ENCODE data around the gene AFF4. TPM values are rescaled to one million over a fixed set of nuclear protein-coding genes. Genes with fewer than 3 reads are reported as not detected.

AFF4 gene
- total RNA-seq, 1 experiment from 2014 or later, result 58.1 TPM

- ATAC-seq (no peak), DNase-seq (ENCODE audit: low spot score) (no peak)
- Mint-ChIP-seq H3K9me3 (no peaks in the 10 kb centered on the region), H3K36me3 (peaks cover 24% of the 10 kb centered on the region), H3K4me3 (peak overlapping the region; percentile 100), H3K4me1 (peaks cover 22% of the 10 kb centered on the region), H3K27me3 (ENCODE audit: low read depth) (peaks cover 3% of the 10 kb centered on the region; the same call in 1 of the 2 replicates), H3K27ac (peak overlapping the region; percentile 100)
- ChIA-PET CTCF (interaction anchor here (1.3 to 2.9 kb wide), 6 partner anchors 12 to 120 kb away, joined by 3 to 24 read pairs (median 8); partner anchors contain the start of gene CCNI2), POLR2A (interaction anchor here (1.4 to 2.7 kb wide), 4 partner anchors 36 to 120 kb away, joined by 4 to 13 read pairs (median 6); partner anchors contain the start of genes AFF4 and CCNI2)
- TF ChIP-seq NR3C1 (CRISPR knock-in tag; conservative IDR thresholded peaks at IDR 0.05; ENCODE audit: low read depth), result no peak
- TF ChIP-seq RELA (CRISPR knock-in tag; IDR thresholded peaks at IDR 0.05; ENCODE audit: borderline replicate concordance), result no peak
- no peak for TF ChIP-seq HMGA2 (CRISPR knock-in tag; IDR thresholded peaks at IDR 0.05)
- no peak for TF ChIP-seq NFE2L1 (CRISPR knock-in tag; IDR thresholded peaks at IDR 0.05)
- no peak for TF ChIP-seq ZBTB21 (CRISPR knock-in tag; IDR thresholded peaks at IDR 0.05; ENCODE audit: borderline replicate concordance)
- TF ChIP-seq ARID4B (CRISPR knock-in tag; IDR thresholded peaks at IDR 0.05; ENCODE audit: borderline replicate concordance), result no peak; the same call in 1 of the 2 replicates
- TF ChIP-seq NR1H2 (CRISPR knock-in tag; IDR thresholded peaks at IDR 0.05), result no peak
- TF ChIP-seq ZNF671 (CRISPR knock-in tag; IDR thresholded peaks at IDR 0.05), result no peak
- no peak for TF ChIP-seq E2F1 (CRISPR knock-in tag; IDR thresholded peaks at IDR 0.05)
- no peak for TF ChIP-seq GRHL2 (CRISPR knock-in tag; IDR thresholded peaks at IDR 0.05; ENCODE audit: insufficient replicate concordance, severe bottlenecking)
- no peak for TF ChIP-seq SMAD4 (CRISPR knock-in tag; IDR thresholded peaks at IDR 0.05)
- TF ChIP-seq MLX (CRISPR knock-in tag; IDR thresholded peaks at IDR 0.05), result no peak
- no peak for TF ChIP-seq ZNF219 (CRISPR knock-in tag; IDR thresholded peaks at IDR 0.05; ENCODE audit: borderline replicate concordance)
- no peak for TF ChIP-seq FOXK1 (CRISPR knock-in tag; IDR thresholded peaks at IDR 0.05)
- no peak for TF ChIP-seq ZNF121 (CRISPR knock-in tag; IDR thresholded peaks at IDR 0.05)
- no peak for TF ChIP-seq USF1 (CRISPR knock-in tag; IDR thresholded peaks at IDR 0.05)
Measured at GRCh38 chr5:132867046-132867451, 96.4 kb downstream of the AFF4 start.

GRCh38 chr5:132866342-132867045, 96.9 kb downstream of the AFF4 start, which contains the start of the genes GDF9 and UQCRQ:
Gene GDF9 (minus strand): TSS chr5:132866469. CDS start chr5:132864533, 1,936 bp downstream.
Gene UQCRQ (plus strand): TSS chr5:132866642. CDS start chr5:132866882, 240 bp downstream.
- peak; percentile 97 for DNase-seq (ENCODE audit: low spot score)
- ChIA-PET CTCF (interaction anchor here (0.7 to 2.9 kb wide), 16 partner anchors 10 to 340 kb away, joined by 3 to 24 read pairs (median 6); partner anchors contain the start of genes CCNI2 and SHROOM1), POLR2A (interaction anchor here (0.5 to 2.7 kb wide), 12 partner anchors 31 to 310 kb away, joined by 3 to 13 read pairs (median 5); partner anchors contain the start of genes AFF4, CCNI2, RAD50 and SOWAHA)
- peak within 1 kb of the TSS; percentile 100 for H3K4me3 Mint-ChIP-seq
- H3K4me1 Mint-ChIP-seq, result peaks cover 22% of the 10 kb centered on the region
- peaks cover 24% of the 10 kb centered on the region for H3K36me3 Mint-ChIP-seq
- H3K27me3 Mint-ChIP-seq (ENCODE audit: low read depth), result peaks cover 3% of the 10 kb centered on the region; the same call in 1 of the 2 replicates
- peak within 1 kb of the TSS; percentile 100 for H3K27ac Mint-ChIP-seq
- ATAC-seq, result peak; percentile 99
- H3K9me3 Mint-ChIP-seq, result no peaks in the 10 kb centered on the region
- TF ChIP-seq ARID4B (CRISPR knock-in tag; IDR thresholded peaks at IDR 0.05; ENCODE audit: borderline replicate concordance), result peak; percentile 44; the same call in 1 of the 2 replicates
- peak; percentile 81 for TF ChIP-seq GABPB1 (CRISPR knock-in tag; IDR thresholded peaks at IDR 0.05)
- no peak for TF ChIP-seq USF1 (CRISPR knock-in tag; IDR thresholded peaks at IDR 0.05)
- TF ChIP-seq E2F1 (CRISPR knock-in tag; IDR thresholded peaks at IDR 0.05), result no peak
